Neutrophil (primary cell): Measurements from ENCODE around the gene ERLEC1.
"Not testable (repeated sequence)": the region's sequence is repeated elsewhere in the genome, so short reads cannot be mapped to it uniquely, and the experiment has no call there.

ENCODE experiments used
- H3K27ac ChIP-seq: fragments of 200-600 bp; sonication (generic); 2 replicates; pipeline ENCODE4 v1.5.1; 2016; ENCODE audit warnings: mild to moderate bottlenecking, moderate library complexity
- H3K27me3 ChIP-seq: fragments of 200-600 bp; sonication (generic); 2 replicates; pipeline ENCODE4 v1.6.0; 2016; ENCODE audit warnings: mild to moderate bottlenecking
- H3K36me3 ChIP-seq: fragments of 200-600 bp; sonication (generic); 2 replicates; pipeline ENCODE4 v1.5.1; 2017
- H3K4me1 ChIP-seq, 2 experiments: fragments of 200-600 bp in 1 of 2; sonication (generic) in 1 of 2; 1 replicate in 1 of 2; 2 replicates in 1 of 2; pipeline versions ENCODE4 v1.5.1 to v1.6.1; 2013 to 2016; ENCODE audit warnings: low read depth in 1 of 2, low read length in 1 of 2, mild to moderate bottlenecking in 1 of 2, moderate library complexity in 1 of 2; ENCODE audit not compliant: control insufficient read depth in 1 of 2, insufficient read depth in 1 of 2
- H3K4me3 ChIP-seq, 2 experiments: fragments of 200-600 bp in 1 of 2; sonication (generic) in 1 of 2; 1 replicate in 1 of 2; 2 replicates in 1 of 2; pipeline ENCODE4 v1.5.1; 2013 to 2016; ENCODE audit warnings: low read depth in 1 of 2, low read length in 1 of 2, mild to moderate bottlenecking in 1 of 2, moderate library complexity in 1 of 2
- H3K9me3 ChIP-seq: fragments of 200-600 bp; sonication (generic); 2 replicates; pipeline ENCODE4 v1.5.1; 2016
- TF ChIP-seq, protein P1 (sequence below): fragments of 200-600 bp; sonication (generic); IDR thresholded peaks from 2 replicates; pipeline ENCODE4 v1.5.1; 2016; ENCODE audit warnings: antibody characterized with exemption

ERLEC1 gene

DNA sequence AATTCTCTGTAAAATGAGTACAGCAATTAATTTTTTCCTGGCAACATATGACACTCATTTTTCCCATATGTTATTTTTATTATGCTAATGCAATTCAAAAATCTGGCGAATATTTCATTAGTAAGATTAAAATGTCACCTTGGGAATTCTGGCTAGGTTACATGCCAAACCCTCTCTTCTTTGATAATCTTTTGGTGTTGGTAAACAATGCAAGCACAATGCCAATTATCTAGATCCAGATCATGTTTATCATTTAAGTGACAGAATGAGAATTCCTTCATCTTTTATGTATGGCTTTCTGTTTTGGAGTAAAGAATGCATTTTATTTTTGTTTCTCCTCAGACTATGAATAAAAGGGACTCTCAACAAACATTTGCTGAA, 39.2 kb downstream of the ERLEC1 start:
- no peak overlapping the region for H3K4me3 ChIP-seq
- H3K27me3 ChIP-seq, result no peaks in the 10 kb centered on the region
- TF ChIP-seq, protein P1, sequence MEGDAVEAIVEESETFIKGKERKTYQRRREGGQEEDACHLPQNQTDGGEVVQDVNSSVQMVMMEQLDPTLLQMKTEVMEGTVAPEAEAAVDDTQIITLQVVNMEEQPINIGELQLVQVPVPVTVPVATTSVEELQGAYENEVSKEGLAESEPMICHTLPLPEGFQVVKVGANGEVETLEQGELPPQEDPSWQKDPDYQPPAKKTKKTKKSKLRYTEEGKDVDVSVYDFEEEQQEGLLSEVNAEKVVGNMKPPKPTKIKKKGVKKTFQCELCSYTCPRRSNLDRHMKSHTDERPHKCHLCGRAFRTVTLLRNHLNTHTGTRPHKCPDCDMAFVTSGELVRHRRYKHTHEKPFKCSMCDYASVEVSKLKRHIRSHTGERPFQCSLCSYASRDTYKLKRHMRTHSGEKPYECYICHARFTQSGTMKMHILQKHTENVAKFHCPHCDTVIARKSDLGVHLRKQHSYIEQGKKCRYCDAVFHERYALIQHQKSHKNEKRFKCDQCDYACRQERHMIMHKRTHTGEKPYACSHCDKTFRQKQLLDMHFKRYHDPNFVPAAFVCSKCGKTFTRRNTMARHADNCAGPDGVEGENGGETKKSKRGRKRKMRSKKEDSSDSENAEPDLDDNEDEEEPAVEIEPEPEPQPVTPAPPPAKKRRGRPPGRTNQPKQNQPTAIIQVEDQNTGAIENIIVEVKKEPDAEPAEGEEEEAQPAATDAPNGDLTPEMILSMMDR, result no peak
- H3K27ac ChIP-seq, result no peak overlapping the region
- no peaks in the 10 kb centered on the region for H3K36me3 ChIP-seq
- H3K4me1 ChIP-seq, result peaks cover 4 to 5% of the 10 kb centered on the region in 2 experiments
- H3K9me3 ChIP-seq, result no peaks in the 10 kb centered on the region

DNA sequence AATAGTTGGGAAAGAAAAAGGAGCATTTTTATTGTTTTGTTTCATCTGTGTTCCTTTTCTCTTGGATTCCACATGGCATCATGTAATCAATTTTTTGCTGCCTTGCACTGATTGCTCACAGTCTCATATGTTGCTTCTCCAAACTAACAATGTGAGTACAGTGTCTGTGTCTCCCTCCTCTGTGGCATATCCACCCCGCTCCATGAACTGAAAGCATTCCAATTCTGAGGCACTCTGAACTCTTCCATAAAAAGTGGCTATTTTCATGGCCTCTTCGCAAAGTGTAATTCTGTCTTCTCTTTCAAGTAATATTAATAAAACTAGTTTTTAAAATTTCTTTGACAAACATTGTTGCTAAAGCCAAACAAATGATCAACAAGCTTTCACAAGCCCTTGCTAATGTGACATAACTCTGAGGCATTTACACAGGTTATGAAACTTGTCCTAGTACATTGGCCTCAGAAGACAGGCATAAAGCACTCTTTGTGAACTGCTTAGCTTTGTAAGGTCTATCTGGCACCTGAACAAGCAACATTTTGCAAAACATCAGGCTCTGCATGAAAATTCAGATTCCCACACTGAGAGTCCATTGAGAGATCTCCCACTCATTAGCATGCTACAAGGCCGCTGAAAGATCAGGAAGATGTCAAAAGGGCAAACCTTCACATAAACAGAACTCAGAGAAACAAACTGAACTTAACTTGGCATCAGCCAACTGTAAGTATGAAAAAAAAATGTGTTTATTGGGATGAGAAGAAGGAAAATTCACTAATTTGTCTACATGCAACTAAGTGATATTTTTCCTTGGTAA, 39.9 kb downstream of the ERLEC1 start:
- H3K27ac ChIP-seq, result no peak overlapping the region
- H3K4me3 ChIP-seq, result no peak overlapping the region
- TF ChIP-seq, protein P1, result no peak
- H3K4me1 ChIP-seq, result peaks cover 4 to 5% of the 10 kb centered on the region in 2 experiments
- no peaks in the 10 kb centered on the region for H3K9me3 ChIP-seq
- no peaks in the 10 kb centered on the region for H3K36me3 ChIP-seq
- H3K27me3 ChIP-seq, result no peaks in the 10 kb centered on the region

GRCh38 chr2:53827398-53828175, 40.7 kb downstream of the ERLEC1 start:
- no peak overlapping the region for H3K4me3 ChIP-seq
- no peaks in the 10 kb centered on the region for H3K36me3 ChIP-seq
- H3K9me3 ChIP-seq, result no peaks in the 10 kb centered on the region
- no peak overlapping the region for H3K27ac ChIP-seq
- H3K4me1 ChIP-seq, result peaks cover 4 to 5% of the 10 kb centered on the region in 2 experiments
- no peaks in the 10 kb centered on the region for H3K27me3 ChIP-seq
- TF ChIP-seq, protein P1, result no peak

- Histone ChIP-seq H3K9me3 (no peaks in the 10 kb centered on the region), H3K27ac (no peak overlapping the region), H3K27me3 (no peaks in the 10 kb centered on the region), H3K4me3 (no peak overlapping the region), H3K4me1 (peaks cover 4 to 5% of the 10 kb centered on the region in 2 experiments), H3K36me3 (no peaks in the 10 kb centered on the region)
- TF ChIP-seq, protein P1, result no peak
These were observed 41.5 kb downstream of the ERLEC1 start for GRCh38 chr2:53828331-53828730.

DNA sequence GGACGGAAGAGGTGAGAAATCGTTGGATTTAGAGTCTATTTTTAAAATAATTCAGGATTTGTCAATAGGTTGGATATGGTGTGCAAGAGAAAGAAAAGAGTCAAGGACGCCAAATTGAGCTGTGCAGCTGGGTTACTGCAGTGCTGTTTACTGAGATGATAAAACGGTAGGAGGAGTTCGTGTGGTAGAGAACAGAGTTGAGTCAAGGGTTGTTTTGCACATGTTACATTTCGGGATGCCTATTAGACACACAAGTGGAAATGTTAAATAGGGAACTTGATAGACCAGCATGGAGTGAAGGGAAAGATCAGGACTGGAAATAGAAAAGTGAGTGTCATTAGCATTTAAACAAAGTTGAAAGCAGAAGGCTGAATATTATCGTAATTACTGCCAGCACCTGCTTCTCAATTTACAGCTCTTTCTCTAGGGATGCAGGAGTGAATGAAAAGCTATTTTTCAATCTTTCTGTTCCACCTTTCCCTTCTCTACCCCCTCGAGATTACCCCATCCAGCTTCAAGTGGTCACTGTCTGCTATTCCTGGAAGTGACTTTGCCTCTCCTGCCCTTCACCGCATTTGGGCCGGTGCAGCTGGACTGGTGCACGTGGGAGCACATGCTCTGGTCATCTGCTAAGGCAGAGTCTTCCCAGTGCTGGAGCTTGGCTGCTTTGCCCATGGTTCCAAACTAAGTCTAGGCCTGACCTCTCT, 42.6 kb downstream of the ERLEC1 start:
- TF ChIP-seq, protein P1, result no peak

DNA sequence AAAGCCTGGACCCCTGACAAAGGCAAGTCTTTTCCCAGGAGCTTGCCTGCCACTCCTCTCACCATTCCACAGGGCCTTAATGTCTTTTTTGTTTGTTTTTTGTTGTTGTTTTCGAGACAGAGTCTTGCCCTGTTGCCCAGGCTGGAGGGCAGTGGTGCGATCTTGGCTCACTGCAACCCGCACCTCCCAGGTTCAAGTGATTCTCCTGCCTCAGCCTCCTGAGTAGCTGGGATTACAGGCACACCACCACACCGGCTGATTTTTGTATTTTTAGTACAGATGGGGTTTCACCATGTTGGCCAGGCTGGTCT, 43.1 kb downstream of the ERLEC1 start:
- H3K27ac ChIP-seq, H3K4me3 ChIP-seq, H3K27me3 ChIP-seq, H3K36me3 ChIP-seq, H3K9me3 ChIP-seq, H3K4me1 ChIP-seq: not testable (repeated sequence)

More for the DNA sequence above, 42.6 kb downstream of the ERLEC1 start:
- no peaks in the 10 kb centered on the region for H3K9me3 ChIP-seq
- H3K4me3 ChIP-seq, result no peak overlapping the region
- no peaks in the 10 kb centered on the region for H3K36me3 ChIP-seq
- H3K4me1 ChIP-seq, result peaks cover 4 to 5% of the 10 kb centered on the region in 2 experiments
- H3K27ac ChIP-seq, result no peak overlapping the region
- no peaks in the 10 kb centered on the region for H3K27me3 ChIP-seq
